UCSD-AML1 (cell line): Measurements from ENCODE around the gene KERA.

Source experiments
- DNase-seq: peaks from one replicate; lab custom pipeline; 2025; ENCODE audit not compliant: unreplicated experiment; lab: John Stamatoyannopoulos, UW

The KERA gene

GRCh38 chr12:91074154-91074709 is 16.4 kb upstream of the KERA start:
- no peak for DNase-seq

- no peak for DNase-seq
Measured at GRCh38 chr12:91073426-91073825, 15.6 kb upstream of the KERA start.

- DNase-seq: no peak
Measured at GRCh38 chr12:91072931-91073330, 15.1 kb upstream of the KERA start.

- DNase-seq: no peak
Measured at GRCh38 chr12:91070936-91071335, 13.1 kb upstream of the KERA start.

- no peak for DNase-seq
Measured at GRCh38 chr12:91065396-91065795, 7.6 kb upstream of the KERA start.

- DNase-seq: no peak
Measured at GRCh38 chr12:91064640-91065039, 6.8 kb upstream of the KERA start.

- no peak for DNase-seq
Measured at GRCh38 chr12:91061091-91061490, 3.3 kb upstream of the KERA start.

GRCh38 chr12:91059211-91059610 is 1.4 kb upstream of the KERA start:
- DNase-seq: no peak

GRCh38 chr12:91058786-91059185 is 962 bp upstream of the KERA start:
- no peak for DNase-seq

- no peak for DNase-seq
Measured at GRCh38 chr12:91056488-91056887, 1.3 kb downstream of the KERA start.

- DNase-seq: no peak
Measured at GRCh38 chr12:91055976-91056375, 1.8 kb downstream of the KERA start.

- no peak for DNase-seq
Measured at GRCh38 chr12:91053951-91054715, 3.7 kb downstream of the KERA start.

GRCh38 chr12:91052026-91052425 is 5.8 kb downstream of the KERA start:
- DNase-seq: no peak

GRCh38 chr12:91044586-91044985 is 13.2 kb downstream of the KERA start:
- no peak for DNase-seq

- no peak for DNase-seq
Measured at GRCh38 chr12:91043408-91043807, 14.4 kb downstream of the KERA start.

- DNase-seq: no peak
Measured at GRCh38 chr12:91040096-91040755, 17.6 kb downstream of the KERA start.

GRCh38 chr12:91037276-91037675 is 20.5 kb downstream of the KERA start:
- DNase-seq: no peak

GRCh38 chr12:91033251-91033650 is 24.6 kb downstream of the KERA start:
- no peak for DNase-seq

GRCh38 chr12:91023326-91024004 is 34.4 kb downstream of the KERA start:
- no peak for DNase-seq

GRCh38 chr12:91021076-91021475 is 36.7 kb downstream of the KERA start:
- no peak for DNase-seq

GRCh38 chr12:91019455-91019854 is 38.4 kb downstream of the KERA start:
- no peak for DNase-seq
